ENCODE measurements around the gene UNC5A.

- no peak for TF ChIP-seq GATA2 (IDR thresholded peaks at IDR 0.05; ENCODE audit: low read depth, low read length)
- no peak for TF ChIP-seq GATA3 (IDR thresholded peaks at IDR 0.05; ENCODE audit: low read depth, low read length)
Measured at GRCh38 chr5:176770431-176770830, 39.9 kb upstream of the UNC5A start.
